OCI-M2 (cell line): ENCODE measurements around the gene POLR1G.
A peak's percentile ranks its signal among the peaks of the same experiment; 100 is the strongest.
"Not testable (repeated sequence)": the region's sequence is repeated elsewhere in the genome, so short reads cannot be mapped to it uniquely, and the experiment has no call there.

Experiments
- DNase-seq: peaks from one replicate; lab custom pipeline; 2025; ENCODE audit not compliant: unreplicated experiment; lab: John Stamatoyannopoulos, UW

Gene POLR1G

DNA sequence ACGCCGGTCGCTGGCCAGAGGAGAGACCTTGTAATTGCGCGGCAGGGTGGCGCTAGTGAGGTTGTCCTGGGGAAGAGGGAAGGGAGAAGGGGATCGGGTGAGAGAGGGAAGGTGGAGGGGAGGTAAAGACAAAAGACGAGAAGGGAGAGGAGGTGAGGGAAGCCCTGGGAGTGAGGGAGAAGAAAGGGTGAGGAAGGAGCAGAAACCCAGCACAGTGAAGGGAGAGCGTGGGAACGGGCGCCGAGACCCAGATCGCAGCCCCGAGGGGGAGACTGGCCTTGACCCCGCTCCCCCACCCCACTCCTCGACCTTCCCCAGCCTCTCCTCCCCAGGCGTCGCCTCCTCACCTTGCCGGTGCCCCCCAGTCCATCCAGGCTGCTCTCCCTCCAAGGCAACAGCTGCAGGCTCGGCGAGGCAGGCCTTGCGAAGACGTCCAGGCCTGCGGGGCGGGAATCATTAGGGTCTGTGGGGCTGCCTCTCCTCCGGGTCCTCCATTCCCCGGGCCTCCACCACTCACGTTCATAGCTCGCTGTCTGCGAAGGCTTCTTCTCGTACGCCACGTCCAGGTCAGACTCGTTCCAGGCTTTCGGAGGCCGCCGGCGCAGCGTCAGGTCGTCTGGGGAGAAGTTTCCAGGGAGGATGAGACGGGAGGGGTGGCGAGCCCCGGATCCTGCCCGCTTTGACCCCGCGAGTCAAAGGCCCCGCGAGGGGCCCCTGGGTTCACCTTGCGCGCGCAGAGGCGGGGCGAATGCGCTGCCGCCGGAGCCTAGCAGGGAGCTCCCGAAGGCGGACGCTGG, 10.4 kb upstream of the POLR1G start:
- no peak for DNase-seq

DNA sequence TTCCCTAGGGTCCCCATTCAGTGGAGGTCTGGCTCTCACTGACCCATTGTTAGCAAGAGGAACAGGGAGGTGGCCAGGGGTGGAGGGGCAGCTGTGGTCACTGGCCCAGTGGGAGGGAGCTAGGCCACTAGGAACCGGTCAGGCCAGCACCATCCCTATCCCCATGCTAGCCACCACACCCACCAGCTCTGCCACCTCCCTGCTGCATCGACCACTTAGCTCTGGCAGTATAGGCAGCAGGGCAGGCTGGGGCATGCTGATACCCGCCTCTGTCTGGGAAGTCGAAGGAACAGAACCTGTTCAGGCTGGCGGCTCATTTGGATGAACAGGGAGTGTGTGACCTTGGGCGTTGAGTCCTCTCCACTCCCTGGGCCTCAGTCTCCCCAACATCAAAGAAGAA, 6.3 kb upstream of the POLR1G start:
- DNase-seq = no peak

DNA sequence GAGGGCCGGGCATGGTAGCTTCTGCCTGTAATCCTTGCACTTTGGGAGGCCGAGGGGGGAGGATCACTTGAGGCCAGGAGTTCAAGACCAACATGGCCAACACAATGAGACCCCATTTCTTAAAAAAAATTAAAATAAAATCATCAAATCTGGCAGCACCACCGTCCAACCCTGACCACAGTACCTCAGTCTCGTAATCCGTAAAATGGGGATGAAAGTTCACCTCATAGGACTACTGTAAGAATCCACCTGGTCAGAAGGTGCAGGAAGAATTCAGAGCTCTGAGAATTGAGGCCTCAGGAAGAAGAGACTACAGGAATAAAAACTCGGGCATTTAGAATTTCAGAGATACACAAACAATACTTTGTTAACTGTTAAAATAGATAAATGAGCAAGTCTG, 4.6 kb upstream of the POLR1G start:
- DNase-seq = no peak

DNA sequence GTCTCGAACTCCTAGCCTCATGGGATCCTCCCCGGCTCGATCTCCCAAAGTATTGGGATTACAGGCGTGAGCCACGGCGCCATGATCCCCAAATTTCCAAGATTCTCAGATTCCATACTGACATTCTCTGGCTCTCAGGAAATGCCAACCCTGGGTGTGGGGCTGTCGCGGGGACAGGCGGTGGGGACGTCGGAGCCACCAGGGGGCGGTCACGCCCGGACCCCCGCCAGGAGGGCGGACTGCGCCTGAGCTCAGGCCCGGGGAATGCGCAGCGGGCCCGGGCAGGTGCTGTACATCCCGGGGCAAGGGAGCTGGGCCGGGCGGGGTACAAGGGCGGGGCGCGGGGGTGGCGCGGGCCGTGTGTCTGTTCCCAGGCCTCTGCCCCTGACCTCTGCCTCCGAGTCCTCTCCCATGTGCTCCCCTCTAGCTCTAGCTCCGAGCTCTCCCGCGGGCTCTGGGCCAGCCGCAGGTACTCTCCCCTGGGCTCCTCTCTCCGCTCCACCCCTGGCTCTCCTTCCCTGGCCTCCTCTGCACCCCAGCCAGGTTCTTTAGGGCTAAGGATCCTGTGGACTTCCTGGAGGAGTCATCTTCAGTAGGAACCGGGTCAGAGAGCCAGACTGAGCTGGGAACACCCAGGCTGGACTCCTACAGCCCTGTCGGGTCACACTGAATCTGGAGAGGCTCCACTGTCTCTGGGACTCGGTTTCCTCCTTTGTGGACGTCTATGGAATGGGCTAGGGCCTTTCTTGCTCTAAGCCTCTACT, 4.0 kb upstream of the POLR1G start:
- DNase-seq = no peak

DNA sequence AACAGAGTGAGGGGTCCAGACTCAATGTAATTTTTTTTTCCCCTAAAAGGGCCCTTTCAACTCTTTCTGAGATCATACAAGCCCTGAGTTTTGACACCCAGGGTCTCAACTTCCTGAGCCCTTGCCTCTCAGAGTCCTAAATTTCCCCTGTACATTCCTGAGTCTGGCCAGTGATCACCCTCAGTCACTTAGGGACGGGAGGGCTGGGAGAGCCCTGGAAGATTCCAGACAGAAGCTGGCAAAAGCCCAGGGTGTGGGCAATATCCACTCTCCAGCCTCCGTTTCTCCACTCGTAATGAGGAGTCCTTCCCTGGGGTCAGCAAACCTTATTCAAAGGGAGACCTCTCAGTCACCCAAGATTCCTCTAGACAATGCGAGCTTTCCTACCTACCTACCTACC, 3.2 kb upstream of the POLR1G start:
- no peak for DNase-seq

DNA sequence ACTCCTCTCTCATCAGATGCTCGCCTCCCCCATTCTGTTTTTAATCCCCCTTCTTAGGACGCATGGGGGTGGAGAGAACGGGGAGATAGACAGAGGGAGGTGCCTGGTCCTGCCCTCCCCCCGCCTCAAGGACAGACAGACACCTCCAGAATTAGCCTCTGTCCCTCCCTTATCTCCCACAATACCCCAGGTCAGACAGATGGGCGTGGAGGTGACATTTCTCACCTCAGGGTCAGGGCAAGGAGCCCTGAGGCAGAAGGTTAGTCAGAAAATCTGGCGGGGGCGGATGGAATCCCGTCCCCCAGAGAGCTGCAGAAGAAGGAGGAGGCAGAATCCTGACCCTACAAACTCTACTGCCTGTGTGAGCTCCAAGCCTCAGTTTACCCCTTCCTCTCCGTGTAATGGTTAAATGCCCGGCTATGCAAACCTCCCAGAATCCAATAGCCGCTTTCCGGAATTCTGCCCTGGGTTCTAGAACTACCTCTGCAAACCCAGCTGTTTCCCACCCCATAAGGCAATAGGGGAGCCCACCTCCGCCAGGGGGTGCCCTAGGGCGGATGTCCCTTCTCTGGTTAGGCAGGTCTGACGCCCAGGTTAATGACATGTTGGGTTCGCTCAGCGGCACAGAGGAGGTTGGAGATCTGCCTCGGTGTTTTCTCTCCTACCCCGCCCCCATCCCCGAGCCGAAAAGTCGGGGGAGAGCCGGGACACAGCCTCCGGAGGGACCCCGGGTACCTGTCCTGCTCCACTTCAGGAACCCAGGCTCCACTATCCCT, 2.5 kb upstream of the POLR1G start:
- no peak for DNase-seq

DNA sequence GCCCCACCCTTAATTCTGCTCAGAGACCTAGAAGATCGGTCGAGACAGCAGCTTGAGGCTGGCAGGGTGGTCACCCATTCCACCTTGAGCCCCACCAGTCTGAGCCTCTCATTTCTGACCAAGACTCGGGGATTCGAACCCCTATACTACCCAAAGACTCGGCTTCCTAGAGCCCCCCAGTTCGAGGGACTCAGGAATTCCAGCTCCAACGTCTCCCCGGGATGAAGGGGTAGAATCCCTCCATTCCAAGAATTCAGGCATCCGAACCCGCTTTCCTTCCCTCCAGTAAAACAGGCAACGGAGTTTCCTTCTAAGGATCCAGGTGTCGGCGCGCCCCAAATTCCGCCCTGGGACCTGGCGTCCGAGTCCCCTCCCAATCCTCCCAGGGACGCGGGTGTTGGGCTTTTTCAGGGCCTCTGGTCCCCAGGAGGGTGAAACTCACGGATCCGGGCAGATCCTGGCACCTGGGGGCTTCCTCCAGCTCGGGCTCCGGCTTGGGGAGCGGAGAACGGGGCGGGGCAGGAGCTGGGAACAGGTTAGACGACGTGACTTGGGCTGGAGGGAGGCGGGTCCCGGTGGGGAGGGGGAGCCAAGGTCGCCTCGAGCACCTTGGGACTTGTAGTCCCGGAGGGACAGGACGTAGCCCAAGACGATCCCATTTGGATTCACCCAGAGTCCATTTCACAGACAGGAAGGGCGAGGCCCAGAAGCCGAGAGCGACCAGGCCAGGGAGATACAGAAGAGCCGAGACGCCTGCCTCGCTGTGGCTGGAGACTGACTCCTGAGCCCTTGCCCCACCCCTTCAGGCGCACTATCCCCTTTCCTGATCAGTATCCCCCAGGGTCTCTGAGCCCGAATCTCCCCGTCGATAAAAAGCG, 1.6 kb upstream of the POLR1G start, which contains the start of gene PPP1R13L:
Gene PPP1R13L, minus strand, starts transcription at position 513 of the 878 bp plus-strand sequence. CDS start 6,751 bp downstream, outside the sequence.
- DNase-seq = no peak

DNA sequence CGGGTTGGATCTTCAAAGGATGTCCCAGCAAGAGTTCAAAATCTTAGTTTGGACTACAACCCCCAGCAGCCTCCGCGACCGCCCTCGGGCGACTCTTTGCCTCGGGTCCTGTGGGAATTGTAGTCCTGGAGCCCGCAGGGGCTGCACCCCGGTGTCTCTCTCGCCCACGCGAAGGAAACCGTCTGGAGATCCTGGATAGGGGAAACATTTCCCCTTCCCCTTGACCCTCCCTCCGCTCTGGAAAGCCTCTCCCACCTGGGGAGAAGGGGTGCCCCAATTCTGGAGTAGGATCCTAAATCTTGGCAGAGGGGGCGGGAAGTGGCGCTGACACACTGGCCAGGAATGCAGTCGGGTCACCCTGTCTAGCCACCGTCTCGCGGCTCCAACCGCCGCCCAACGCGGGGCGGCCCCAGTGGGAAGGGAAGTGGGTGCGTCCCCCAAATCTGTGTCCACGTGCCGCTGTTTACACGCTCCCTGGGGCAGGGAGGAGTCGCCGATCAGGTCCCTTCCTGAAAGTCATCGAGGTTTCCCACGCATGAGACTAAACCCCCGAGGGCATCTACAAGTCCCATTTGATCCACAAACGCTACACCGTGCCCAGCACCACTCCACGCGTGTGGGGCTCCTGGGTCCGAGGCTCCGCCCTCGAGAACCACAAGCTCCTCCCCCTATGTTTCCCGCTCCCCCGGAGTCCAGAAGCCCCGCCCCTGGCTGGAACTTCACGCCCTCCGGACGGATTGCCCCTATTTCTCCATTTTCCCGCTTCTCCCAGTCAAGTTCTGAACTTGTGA, 814 bp upstream of the POLR1G start:
- peak; percentile 97 for DNase-seq

DNA sequence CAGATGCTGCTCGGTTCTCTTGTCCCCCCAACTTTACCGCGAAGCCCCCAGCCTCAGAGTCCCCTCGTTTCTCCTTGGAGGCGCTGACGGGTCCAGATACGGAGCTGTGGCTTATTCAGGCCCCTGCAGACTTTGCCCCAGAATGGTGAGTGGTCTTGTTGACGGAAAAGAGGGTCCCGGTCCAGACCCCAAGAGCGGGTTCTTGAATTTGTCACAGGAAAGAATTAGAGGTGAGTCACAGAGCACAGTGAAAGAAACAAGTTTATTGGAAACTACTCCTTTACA, 589 bp downstream of the POLR1G start:
- no peak for DNase-seq

DNA sequence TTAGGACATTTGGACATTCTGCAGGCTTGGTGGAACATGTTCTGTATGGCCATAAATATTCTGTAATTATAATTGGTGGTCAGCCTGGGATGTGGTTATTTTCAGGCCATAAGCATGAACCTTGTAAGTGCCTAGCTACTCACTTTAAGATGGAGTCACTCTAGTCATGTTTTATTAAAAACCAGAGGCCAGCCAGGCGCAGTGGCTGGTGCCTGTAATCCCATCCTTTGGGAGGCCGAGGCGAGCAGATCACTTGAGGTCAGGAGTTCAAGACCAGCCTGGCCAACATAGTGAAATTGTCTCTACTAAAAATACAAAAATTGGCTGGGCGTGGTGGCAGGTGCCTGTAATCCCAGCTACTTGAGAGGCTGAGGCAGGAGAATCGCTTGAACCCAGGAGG, 1.1 kb downstream of the POLR1G start:
- not testable (repeated sequence) for DNase-seq

DNA sequence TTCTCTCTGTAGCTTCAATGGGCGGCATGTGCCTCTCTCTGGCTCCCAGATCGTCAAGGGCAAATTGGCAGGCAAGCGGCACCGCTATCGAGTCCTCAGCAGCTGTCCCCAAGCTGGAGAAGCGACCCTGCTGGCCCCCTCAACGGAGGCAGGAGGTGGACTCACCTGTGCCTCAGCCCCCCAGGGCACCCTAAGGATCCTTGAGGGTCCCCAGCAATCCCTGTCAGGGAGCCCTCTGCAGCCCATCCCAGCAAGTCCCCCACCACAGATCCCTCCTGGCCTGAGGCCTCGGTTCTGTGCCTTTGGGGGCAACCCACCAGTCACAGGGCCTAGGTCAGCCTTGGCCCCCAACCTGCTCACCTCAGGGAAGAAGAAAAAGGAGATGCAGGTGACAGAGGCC, 1.7 kb downstream of the POLR1G start:
- DNase-seq = no peak

DNA sequence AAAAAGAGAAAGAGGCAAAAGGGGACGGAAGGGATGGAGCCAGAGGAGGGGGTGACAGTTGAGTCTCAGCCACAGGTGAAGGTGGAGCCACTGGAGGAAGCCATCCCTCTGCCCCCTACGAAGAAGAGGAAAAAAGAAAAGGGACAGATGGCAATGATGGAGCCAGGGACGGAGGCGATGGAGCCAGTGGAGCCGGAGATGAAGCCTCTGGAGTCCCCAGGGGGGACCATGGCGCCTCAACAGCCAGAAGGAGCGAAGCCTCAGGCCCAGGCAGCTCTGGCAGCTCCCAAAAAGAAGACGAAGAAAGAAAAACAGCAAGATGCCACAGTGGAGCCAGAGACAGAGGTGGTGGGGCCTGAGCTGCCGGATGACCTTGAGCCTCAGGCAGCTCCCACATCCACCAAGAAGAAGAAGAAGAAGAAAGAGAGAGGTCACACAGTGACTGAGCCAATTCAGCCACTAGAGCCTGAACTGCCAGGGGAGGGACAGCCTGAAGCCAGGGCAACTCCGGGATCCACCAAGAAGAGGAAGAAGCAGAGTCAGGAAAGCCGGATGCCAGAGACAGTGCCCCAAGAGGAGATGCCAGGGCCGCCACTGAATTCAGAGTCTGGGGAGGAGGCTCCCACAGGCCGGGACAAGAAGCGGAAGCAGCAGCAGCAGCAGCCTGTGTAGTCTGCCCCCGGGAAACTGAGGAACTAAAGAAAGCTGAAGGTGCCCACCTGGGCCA, 2.5 kb downstream of the POLR1G start:
- no peak for DNase-seq

DNA sequence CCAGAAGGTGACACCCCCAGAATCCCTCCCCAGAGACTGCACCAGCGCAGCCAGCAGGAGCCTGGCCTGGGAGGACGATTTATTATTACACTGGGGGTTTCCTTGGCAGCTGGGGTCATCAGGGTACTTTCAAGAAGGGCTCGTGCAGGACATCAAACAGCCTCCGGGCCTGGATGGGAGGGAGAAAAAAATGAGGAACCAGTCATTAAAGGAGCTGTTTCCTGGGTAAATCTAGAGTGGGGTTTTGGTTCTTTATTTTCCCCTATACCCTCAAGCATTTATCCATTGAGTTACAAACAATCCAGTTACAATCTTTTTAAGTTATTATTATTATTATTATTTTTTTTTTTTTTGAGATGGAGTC, 3.1 kb downstream of the POLR1G start:
- DNase-seq = no peak

DNA sequence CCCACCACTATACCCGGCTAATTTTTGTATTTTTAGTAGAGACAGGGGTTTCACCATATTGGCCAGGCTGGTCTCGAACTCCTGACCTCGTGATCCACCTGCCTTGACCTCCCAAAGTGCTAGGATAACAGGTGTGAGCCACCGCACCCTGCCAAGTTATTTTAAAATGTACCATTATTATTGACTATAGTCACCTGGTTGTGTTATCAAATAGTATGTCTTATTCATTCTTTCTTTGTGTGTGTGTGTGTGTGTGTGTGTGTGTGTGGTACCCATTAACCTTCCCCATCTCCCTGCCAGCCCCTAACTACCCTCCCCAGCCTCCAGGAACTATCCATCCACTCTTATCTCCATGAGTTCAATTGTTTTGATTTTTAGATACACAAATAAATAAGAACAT, 3.9 kb downstream of the POLR1G start:
- DNase-seq = not testable (repeated sequence)

DNA sequence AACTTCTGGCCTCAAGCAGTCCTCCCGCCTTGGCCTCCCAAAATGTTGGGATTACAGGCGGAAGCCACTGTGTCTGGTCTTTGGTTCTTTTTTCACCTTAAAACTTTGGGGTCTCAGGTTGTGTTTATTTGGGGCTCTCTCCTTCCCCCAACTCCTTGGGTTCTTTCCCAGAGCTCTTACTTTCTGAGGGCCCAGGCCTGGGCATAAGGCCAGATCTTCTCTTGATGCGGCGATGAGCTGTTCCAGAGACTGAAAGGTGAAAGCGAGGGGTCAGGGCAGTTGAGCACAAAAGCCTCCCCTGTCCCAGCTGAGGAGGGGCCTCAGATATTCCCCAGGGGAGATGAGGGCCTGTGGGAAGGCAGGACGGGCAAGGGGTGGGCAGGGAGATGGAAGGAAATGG, 7.1 kb downstream of the POLR1G start:
- no peak for DNase-seq

DNA sequence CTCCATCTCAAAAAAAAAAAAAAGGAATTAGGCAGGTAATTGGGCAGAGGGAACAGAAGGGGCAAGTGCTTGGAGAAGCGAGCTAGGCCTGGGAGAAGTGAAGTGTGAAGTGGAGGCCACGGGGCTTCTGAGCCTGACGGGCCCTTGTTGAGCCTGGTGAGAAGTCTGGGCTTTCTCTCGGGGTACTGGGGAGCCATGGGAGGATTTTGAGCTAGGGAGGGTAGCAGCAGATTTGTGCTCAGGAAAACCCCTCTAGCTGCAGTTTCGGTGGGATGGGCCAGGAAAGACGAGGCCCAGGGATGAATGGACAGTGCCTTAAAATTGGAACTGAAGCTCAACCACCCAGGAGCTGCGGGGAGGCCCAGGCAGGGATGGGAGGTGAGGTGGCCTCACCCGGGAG, 8.0 kb downstream of the POLR1G start:
- DNase-seq = no peak

DNA sequence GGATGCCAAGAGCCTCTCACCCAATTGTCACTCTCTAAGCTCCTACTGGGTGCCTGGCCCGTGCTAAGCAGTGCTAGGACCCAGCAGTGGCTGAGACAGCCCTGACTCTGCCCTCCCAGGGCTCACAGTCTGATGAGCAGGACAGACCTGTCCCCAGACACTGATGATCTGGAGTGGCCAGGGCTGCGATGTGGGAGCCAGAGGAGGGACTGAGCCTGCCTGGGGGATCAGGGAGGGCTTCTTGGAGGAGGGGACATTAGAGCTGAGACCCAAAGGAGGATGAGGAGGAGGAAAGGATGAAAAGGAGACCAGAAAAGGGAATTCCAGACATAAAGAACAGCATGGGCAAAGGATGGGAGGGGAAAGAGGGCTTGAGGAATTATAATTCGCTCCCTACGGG, 10.7 kb downstream of the POLR1G start:
- DNase-seq = no peak

DNA sequence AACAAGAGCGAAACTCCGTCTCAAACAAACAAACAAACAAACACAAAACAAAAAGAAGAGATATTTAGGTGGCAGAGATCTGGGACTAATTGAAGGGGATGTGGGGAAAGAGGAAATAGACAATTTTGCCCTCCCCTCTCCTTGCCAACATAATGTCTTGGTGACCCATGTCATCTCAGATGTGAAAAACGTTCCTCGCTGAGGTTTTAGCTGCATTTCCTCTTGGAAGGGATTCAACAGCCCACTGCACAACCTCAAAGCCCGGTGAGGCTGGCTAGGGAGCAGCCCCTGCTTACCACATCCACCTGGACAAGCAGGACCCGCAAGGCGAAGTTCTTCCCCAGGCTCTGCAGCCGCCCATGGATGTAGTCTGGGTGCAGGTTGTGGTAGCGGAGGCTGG, 12.4 kb downstream of the POLR1G start:
- no peak for DNase-seq

DNA sequence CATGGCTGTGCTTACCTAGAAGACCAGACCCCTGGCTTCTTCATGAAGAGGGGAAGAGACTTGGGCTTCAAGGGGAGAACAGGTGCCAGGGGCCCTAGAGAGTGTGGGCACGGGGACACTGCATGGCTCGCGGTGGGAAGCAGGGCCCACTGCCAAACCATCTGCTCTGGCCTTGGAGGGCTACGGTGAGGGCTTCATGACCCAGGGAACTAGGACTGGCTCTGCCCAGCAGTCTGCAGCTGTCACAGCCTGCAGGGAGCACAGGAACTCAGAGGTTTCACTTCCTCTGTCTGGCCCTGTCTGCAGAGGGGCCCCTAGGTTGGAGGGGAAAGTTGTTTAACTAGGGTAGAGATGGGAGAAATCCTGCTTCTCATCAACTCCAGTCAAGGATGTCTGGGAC, 13.0 kb downstream of the POLR1G start:
- no peak for DNase-seq

DNA sequence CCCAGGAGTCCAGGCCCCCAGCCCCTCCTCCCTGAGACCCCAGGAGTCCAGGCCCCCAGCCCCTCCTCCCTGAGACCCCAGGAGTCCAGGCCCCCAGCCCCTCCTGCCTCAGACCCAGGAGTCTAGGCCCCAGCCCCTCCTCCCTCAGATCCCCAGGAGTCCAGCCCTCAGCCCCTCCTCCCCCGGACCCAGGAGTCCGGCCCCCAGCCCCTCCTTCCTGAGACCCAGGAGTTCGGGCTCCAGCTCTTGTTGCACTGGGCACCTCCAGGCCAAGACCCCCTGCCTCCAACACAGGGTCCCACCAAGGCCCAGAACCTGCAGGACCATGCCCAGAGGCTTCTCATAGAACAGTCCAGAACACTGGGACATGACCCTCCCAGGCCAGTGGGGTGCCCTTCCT, 13.5 kb downstream of the POLR1G start:
- DNase-seq = no peak
